ENCODE results near the gene NUP54.

Gene NUP54

DNA sequence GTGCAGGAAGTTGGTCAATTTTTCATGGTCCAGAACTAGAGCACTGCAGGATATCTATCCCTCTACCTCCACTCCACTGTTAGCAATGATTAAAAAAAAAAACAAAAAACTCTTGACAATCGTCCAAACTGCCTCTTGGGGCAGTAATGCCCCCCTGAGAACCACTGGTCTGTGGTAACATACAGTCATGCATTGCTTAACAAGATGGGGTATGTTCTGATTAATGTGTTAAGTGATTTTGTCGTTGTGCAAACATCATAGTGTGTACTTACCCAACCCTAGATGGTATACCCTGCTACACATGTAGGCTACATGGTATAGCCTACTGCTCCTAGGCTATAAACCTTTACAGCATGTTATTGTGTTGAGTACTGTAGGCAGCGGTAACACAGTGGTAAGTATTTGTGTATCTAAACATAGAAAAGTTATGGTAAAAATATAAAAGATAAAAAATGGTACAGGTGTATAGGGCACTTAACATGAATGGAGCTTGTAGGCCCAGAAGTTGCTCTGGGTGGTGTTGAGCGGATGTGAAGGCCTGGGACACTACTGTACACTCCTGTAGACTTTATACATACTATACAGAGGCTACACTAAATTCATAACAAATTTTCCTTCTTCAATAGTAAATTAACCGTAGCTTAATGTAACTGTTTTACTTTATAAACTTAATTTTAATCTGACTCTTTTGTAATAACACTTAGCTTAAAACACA lies 39.6 kb downstream of the NUP54 start:
- ChIA-PET POLR2A (no interaction called here), CTCF (interaction anchor here (0.8 to 1.4 kb wide), 4 partner anchors 8 to 112 kb away, joined by 3 to 7 read pairs (median 4); no protein-coding TSS in a partner anchor)
- TF ChIP-seq, protein P1, sequence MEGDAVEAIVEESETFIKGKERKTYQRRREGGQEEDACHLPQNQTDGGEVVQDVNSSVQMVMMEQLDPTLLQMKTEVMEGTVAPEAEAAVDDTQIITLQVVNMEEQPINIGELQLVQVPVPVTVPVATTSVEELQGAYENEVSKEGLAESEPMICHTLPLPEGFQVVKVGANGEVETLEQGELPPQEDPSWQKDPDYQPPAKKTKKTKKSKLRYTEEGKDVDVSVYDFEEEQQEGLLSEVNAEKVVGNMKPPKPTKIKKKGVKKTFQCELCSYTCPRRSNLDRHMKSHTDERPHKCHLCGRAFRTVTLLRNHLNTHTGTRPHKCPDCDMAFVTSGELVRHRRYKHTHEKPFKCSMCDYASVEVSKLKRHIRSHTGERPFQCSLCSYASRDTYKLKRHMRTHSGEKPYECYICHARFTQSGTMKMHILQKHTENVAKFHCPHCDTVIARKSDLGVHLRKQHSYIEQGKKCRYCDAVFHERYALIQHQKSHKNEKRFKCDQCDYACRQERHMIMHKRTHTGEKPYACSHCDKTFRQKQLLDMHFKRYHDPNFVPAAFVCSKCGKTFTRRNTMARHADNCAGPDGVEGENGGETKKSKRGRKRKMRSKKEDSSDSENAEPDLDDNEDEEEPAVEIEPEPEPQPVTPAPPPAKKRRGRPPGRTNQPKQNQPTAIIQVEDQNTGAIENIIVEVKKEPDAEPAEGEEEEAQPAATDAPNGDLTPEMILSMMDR (IDR thresholded peaks at IDR 0.05; ENCODE audit: insufficient read depth, low read length, missing control alignments), result no peak
- no peak overlapping the region for H3K4me3 ChIP-seq (ENCODE audit: low read depth, low read length)
- DNase-seq (ENCODE audit: low read depth, low spot score), result no peak

DNA sequence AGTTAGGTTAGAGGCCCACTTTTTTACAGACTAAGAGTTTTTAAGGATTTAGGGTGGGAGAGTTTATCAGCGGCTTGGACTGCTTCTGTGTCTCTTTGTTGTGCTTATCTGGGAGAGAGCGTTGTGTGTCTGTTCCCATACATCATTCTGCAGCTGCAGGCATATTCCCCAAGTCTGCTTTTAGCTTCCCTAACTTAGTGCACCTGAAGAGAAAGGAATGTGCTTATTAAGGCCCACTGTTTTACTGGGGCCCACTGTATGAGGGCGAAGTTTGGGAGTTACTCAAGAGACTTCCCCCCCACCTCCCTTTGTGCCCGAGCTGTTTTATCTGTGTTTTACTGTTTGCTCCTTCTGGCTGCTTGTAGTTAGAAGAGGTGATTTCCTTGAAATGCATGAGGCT lies 41.8 kb downstream of the NUP54 start:
- ChIA-PET CTCF (interaction anchor here (1.7 to 2.0 kb wide), 3 partner anchors 19 to 115 kb away, joined by 5 to 9 read pairs (median 7); partner anchors contain the start of gene SDAD1), POLR2A (no interaction called here)
- TF ChIP-seq, protein P1 (IDR thresholded peaks at IDR 0.05; ENCODE audit: insufficient read depth, low read length, missing control alignments), result no peak
- no peak for DNase-seq (ENCODE audit: low read depth, low spot score)
- H3K4me3 ChIP-seq (ENCODE audit: low read depth, low read length), result no peak overlapping the region

GRCh38 chr4:76105652-76106051 lies 42.5 kb downstream of the NUP54 start:
- H3K4me3 ChIP-seq (ENCODE audit: low read depth, low read length), result no peak overlapping the region
- CTCF ChIA-PET, result interaction anchor here (0.7 to 2.0 kb wide), 5 partner anchors 10 to 114 kb away, joined by 3 to 9 read pairs (median 5); partner anchors contain the start of gene SDAD1
- TF ChIP-seq, protein P1 (IDR thresholded peaks at IDR 0.05; ENCODE audit: insufficient read depth, low read length, missing control alignments), result no peak
- POLR2A ChIA-PET, result no interaction called here
- no peak for DNase-seq (ENCODE audit: low read depth, low spot score)

DNA sequence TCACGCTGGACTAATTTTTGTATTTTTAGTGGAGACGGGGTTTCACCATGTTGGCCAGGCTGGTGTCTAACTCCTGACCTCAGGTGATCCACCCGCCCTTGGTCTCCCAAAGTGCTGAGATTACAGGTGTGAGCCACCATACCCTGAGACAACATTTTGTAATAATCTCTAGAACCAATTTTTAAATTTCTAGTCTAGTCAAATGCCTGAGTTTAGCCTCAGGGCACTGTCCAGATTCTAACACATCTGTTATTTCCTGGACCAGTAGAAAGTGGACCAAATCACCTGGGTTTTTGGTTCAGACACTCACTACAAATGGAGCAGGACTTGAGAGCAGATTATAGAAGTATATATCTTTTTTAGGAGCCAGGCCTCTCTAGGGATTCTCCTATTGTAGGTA lies 52.1 kb downstream of the NUP54 start:
- H3K4me3 ChIP-seq (ENCODE audit: low read depth, low read length), result no peak overlapping the region
- no peak for DNase-seq (ENCODE audit: low read depth, low spot score)
- TF ChIP-seq, protein P1 (IDR thresholded peaks at IDR 0.05; ENCODE audit: insufficient read depth, low read length, missing control alignments), result no peak
- ChIA-PET POLR2A (no interaction called here), CTCF (interaction anchor here (0.8 to 2.8 kb wide), 2 partner anchors 9 to 100 kb away, joined by 3 to 9 read pairs; no protein-coding TSS in a partner anchor)

- H3K4me3 ChIP-seq (ENCODE audit: low read depth, low read length), result no peak overlapping the region
- TF ChIP-seq, protein P1 (IDR thresholded peaks at IDR 0.05; ENCODE audit: insufficient read depth, low read length, missing control alignments), result no peak
- ChIA-PET POLR2A (no interaction called here), CTCF (interaction anchor here (0.8 to 2.8 kb wide), 2 partner anchors 10 to 100 kb away, joined by 3 to 9 read pairs; no protein-coding TSS in a partner anchor)
- DNase-seq (ENCODE audit: low read depth, low spot score), result no peak
These were observed 52.6 kb downstream of the NUP54 start for GRCh38 chr4:76095568-76095967.

- POLR2A ChIA-PET, result no interaction called here
- CTCF ChIA-PET, result interaction anchor here (2.1 kb wide), 1 partner anchor 95 kb away, joined by 7 read pairs; no protein-coding TSS in a partner anchor
These were observed 57.1 kb downstream of the NUP54 start for GRCh38 chr4:76091052-76091451.

More at GRCh38 chr4:76091052-76091451, 57.1 kb downstream of the NUP54 start:
- DNase-seq (ENCODE audit: low read depth, low spot score), result no peak
- TF ChIP-seq, protein P1 (IDR thresholded peaks at IDR 0.05; ENCODE audit: insufficient read depth, low read length, missing control alignments), result no peak
- H3K4me3 ChIP-seq (ENCODE audit: low read depth, low read length), result no peak overlapping the region

All from AG04449 (cell line).